DOHH2 (cell line): Measurements from ENCODE around the gene RARB.

Experiments
- EZH2phosphoT487 ChIP-seq: fragments of 200-600 bp; sonication (generic); IDR thresholded peaks from 2 replicates; pipeline ENCODE4 v1.6.1; 2017; ENCODE audit warnings: borderline replicate concordance, mild to moderate bottlenecking, antibody characterized with exemption, low read length, moderate library complexity, mixed read lengths
- TF ChIP-seq, protein P1 (sequence below): fragments of 200-600 bp; sonication (generic); IDR thresholded peaks from one replicate; pipeline ENCODE4 v1.5.1; 2014; ENCODE audit warnings: antibody characterized with exemption, mild to moderate bottlenecking, low read depth, low read length; ENCODE audit not compliant: poor library complexity, severe bottlenecking

DNA sequence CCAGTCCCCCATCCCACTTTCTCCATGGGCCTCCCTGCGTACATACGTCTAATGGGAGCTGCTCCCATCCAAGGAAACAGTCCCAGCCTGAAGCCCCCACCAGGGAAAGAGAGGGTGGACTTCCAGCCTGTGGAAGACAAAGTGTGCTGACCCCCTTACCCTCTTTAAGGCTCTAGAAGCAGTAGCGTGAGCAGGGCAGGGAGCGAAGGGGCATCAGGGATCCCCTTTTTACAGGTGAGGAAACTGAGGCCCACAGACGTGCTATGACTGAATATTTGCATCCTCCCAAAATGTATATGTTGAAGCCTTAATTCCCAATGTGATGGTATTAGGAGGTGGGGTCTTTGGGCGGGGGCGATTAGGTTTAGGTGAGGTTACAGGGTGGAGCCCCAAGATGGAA is 153.3 kb downstream of the RARB start:
- TF ChIP-seq, protein P1, sequence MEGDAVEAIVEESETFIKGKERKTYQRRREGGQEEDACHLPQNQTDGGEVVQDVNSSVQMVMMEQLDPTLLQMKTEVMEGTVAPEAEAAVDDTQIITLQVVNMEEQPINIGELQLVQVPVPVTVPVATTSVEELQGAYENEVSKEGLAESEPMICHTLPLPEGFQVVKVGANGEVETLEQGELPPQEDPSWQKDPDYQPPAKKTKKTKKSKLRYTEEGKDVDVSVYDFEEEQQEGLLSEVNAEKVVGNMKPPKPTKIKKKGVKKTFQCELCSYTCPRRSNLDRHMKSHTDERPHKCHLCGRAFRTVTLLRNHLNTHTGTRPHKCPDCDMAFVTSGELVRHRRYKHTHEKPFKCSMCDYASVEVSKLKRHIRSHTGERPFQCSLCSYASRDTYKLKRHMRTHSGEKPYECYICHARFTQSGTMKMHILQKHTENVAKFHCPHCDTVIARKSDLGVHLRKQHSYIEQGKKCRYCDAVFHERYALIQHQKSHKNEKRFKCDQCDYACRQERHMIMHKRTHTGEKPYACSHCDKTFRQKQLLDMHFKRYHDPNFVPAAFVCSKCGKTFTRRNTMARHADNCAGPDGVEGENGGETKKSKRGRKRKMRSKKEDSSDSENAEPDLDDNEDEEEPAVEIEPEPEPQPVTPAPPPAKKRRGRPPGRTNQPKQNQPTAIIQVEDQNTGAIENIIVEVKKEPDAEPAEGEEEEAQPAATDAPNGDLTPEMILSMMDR: no peak
- TF ChIP-seq EZH2phosphoT487: no peak
